ENCODE results near the gene BOD1L1.

The BOD1L1 gene

GRCh38 chr4:13537011-13537831 is 90.3 kb downstream of the BOD1L1 start:
- H3K36me3 ChIP-seq (ENCODE audit: control insufficient read depth in 4 of 4, insufficient read depth in 4 of 4, low read length in 3 of 4) = no peaks in the 10 kb centered on the region
- peak in 2 of 3 donors; percentile 85 to 90 for DNase-seq
- WGBS (ENCODE audit: insufficient coverage) = 5% methylated on average over 25 of the region's 34 CpGs
- POLR2A ChIA-PET = interaction anchor here (1.1 kb wide), 1 partner anchor 15 kb away, joined by 3 read pairs; no protein-coding TSS in a partner anchor
- H3K4me1 ChIP-seq (ENCODE audit: control extremely low read depth in 1 of 4, control insufficient read depth in 4 of 4, insufficient read depth in 4 of 4, low read length in 3 of 4) = peaks cover 5 to 24% (median 17%) of the 10 kb centered on the region in 4 experiments
- CTCF ChIA-PET = interaction anchor here (0.9 to 1.6 kb wide), 2 partner anchors 11 to 24 kb away, joined by 3 to 6 read pairs; no protein-coding TSS in a partner anchor
- H3K27ac ChIP-seq (ENCODE audit: insufficient read depth in 1 of 2, low read depth in 1 of 2, low read length in 2 of 2, poor library complexity in 1 of 2, severe bottlenecking in 2 of 2) = no peak overlapping the region
- H3K4me3 ChIP-seq (ENCODE audit: control insufficient read depth in 1 of 7, extremely low read depth in 1 of 7, insufficient read depth in 4 of 7, low read depth in 2 of 7, low read length in 6 of 7) = no peak overlapping the region
- H3K9me3 ChIP-seq (ENCODE audit: control extremely low read depth in 1 of 5, control insufficient read depth in 4 of 5, insufficient read depth in 2 of 5, low read depth in 1 of 5, low read length in 4 of 5) = peaks cover 0 to 10% (median 5%) of the 10 kb centered on the region in 5 experiments
- H3K27me3 ChIP-seq (replicated peaks in 2 of 5; ENCODE audit: control insufficient read depth in 4 of 5, insufficient read depth in 5 of 5, low read length in 4 of 5) = peaks cover 20 to 100% (median 76%) of the 10 kb centered on the region in 5 experiments

DNA sequence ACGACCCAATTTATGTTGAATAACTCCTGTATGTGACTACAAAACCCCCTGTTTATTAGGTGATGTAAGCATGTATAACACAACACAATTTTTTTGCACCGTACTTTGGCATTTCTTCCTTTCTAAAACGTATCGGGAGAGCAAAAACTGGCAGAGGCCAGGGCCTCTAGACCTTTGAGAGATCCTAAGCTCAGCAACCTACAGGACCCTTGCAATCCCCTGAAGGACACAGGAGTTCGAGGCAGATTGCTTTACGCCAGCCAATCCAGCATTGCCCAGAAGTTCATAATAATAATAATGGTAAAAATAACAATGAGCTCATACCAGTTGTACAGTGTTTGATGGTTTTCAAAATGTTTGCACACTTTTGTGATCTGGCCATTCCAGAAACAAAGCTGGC is 90.9 kb downstream of the BOD1L1 start:
- Histone ChIP-seq H3K27ac (ENCODE audit: insufficient read depth in 1 of 2, low read depth in 1 of 2, low read length in 2 of 2, poor library complexity in 1 of 2, severe bottlenecking in 2 of 2) (no peak overlapping the region), H3K27me3 (replicated peaks in 2 of 5; ENCODE audit: control insufficient read depth in 4 of 5, insufficient read depth in 5 of 5, low read length in 4 of 5) (peaks cover 20 to 100% (median 81%) of the 10 kb centered on the region in 5 experiments), H3K4me1 (ENCODE audit: control extremely low read depth in 1 of 4, control insufficient read depth in 4 of 4, insufficient read depth in 4 of 4, low read length in 3 of 4) (peaks cover 5 to 18% (median 11%) of the 10 kb centered on the region in 4 experiments), H3K36me3 (ENCODE audit: control insufficient read depth in 4 of 4, insufficient read depth in 4 of 4, low read length in 3 of 4) (no peaks in the 10 kb centered on the region), H3K4me3 (ENCODE audit: control insufficient read depth in 1 of 7, extremely low read depth in 1 of 7, insufficient read depth in 4 of 7, low read depth in 2 of 7, low read length in 6 of 7) (no peak overlapping the region), H3K9me3 (ENCODE audit: control extremely low read depth in 1 of 5, control insufficient read depth in 4 of 5, insufficient read depth in 2 of 5, low read depth in 1 of 5, low read length in 4 of 5) (peaks cover 0 to 10% (median 5%) of the 10 kb centered on the region in 5 experiments)
- WGBS (ENCODE audit: insufficient coverage) = no CpG with 5 or more reads among the region's 6 CpGs
- ChIA-PET POLR2A (interaction anchor here (1.1 kb wide), 1 partner anchor 15 kb away, joined by 3 read pairs; no protein-coding TSS in a partner anchor), CTCF (interaction anchor here (0.9 to 4.6 kb wide), 3 partner anchors 7 to 25 kb away, joined by 3 to 17 read pairs (median 6); partner anchors contain the start of gene NKX3-2)
- DNase-seq = no peak

- ChIA-PET CTCF (interaction anchor here (1.6 to 4.6 kb wide), 2 partner anchors 8 to 10 kb away, joined by 6 to 17 read pairs; partner anchors contain the start of gene NKX3-2), POLR2A (no interaction called here)
Observed at GRCh38 chr4:13535708-13536361, 91.7 kb downstream of the BOD1L1 start.

GRCh38 chr4:13535118-13535517 is 92.4 kb downstream of the BOD1L1 start:
- peaks cover 0 to 13% (median 5%) of the 10 kb centered on the region in 5 experiments for H3K9me3 ChIP-seq (ENCODE audit: control extremely low read depth in 1 of 5, control insufficient read depth in 4 of 5, insufficient read depth in 2 of 5, low read depth in 1 of 5, low read length in 4 of 5)
- no peaks in the 10 kb centered on the region for H3K36me3 ChIP-seq (ENCODE audit: control insufficient read depth in 4 of 4, insufficient read depth in 4 of 4, low read length in 3 of 4)
- peaks cover 25 to 100% (median 85%) of the 10 kb centered on the region in 5 experiments for H3K27me3 ChIP-seq (replicated peaks in 2 of 5; ENCODE audit: control insufficient read depth in 4 of 5, insufficient read depth in 5 of 5, low read length in 4 of 5)
- no peak overlapping the region for H3K4me3 ChIP-seq (ENCODE audit: control insufficient read depth in 1 of 7, extremely low read depth in 1 of 7, insufficient read depth in 4 of 7, low read depth in 2 of 7, low read length in 6 of 7)
- DNase-seq = no peak
- 5% methylated on average over 16 of the region's 18 CpGs for WGBS (ENCODE audit: insufficient coverage)
- ChIA-PET CTCF (interaction anchor here (1.4 to 4.6 kb wide), 2 partner anchors 9 to 11 kb away, joined by 5 to 17 read pairs; partner anchors contain the start of gene NKX3-2), POLR2A (interaction anchor here (0.6 kb wide), 1 partner anchor 381 kb away, joined by 3 read pairs; no protein-coding TSS in a partner anchor)
- H3K27ac ChIP-seq (ENCODE audit: insufficient read depth in 1 of 2, low read depth in 1 of 2, low read length in 2 of 2, poor library complexity in 1 of 2, severe bottlenecking in 2 of 2) = no peak overlapping the region
- H3K4me1 ChIP-seq (ENCODE audit: control extremely low read depth in 1 of 4, control insufficient read depth in 4 of 4, insufficient read depth in 4 of 4, low read length in 3 of 4) = peaks cover 5 to 26% (median 11%) of the 10 kb centered on the region in 4 experiments

More at GRCh38 chr4:13535708-13536361, 91.7 kb downstream of the BOD1L1 start:
- Histone ChIP-seq H3K4me1 (ENCODE audit: control extremely low read depth in 1 of 4, control insufficient read depth in 4 of 4, insufficient read depth in 4 of 4, low read length in 3 of 4) (peaks cover 5 to 26% (median 11%) of the 10 kb centered on the region in 4 experiments), H3K36me3 (ENCODE audit: control insufficient read depth in 4 of 4, insufficient read depth in 4 of 4, low read length in 3 of 4) (no peaks in the 10 kb centered on the region), H3K27ac (ENCODE audit: insufficient read depth in 1 of 2, low read depth in 1 of 2, low read length in 2 of 2, poor library complexity in 1 of 2, severe bottlenecking in 2 of 2) (no peak overlapping the region), H3K9me3 (ENCODE audit: control extremely low read depth in 1 of 5, control insufficient read depth in 4 of 5, insufficient read depth in 2 of 5, low read depth in 1 of 5, low read length in 4 of 5) (peaks cover 0 to 10% (median 5%) of the 10 kb centered on the region in 5 experiments), H3K4me3 (ENCODE audit: control insufficient read depth in 1 of 7, extremely low read depth in 1 of 7, insufficient read depth in 4 of 7, low read depth in 2 of 7, low read length in 6 of 7) (no peak overlapping the region), H3K27me3 (replicated peaks in 2 of 5; ENCODE audit: control insufficient read depth in 4 of 5, insufficient read depth in 5 of 5, low read length in 4 of 5) (peaks cover 25 to 100% (median 83%) of the 10 kb centered on the region in 5 experiments)
- WGBS (ENCODE audit: insufficient coverage) = 5% methylated on average over 39 of the region's 39 CpGs
- DNase-seq = peak in 1 of 3 donors; percentile 51

- ChIA-PET CTCF (interaction anchor here (1.4 to 4.6 kb wide), 2 partner anchors 9 to 10 kb away, joined by 5 to 17 read pairs; partner anchors contain the start of gene NKX3-2), POLR2A (interaction anchor here (0.6 kb wide), 1 partner anchor 380 kb away, joined by 3 read pairs; no protein-coding TSS in a partner anchor)
- Histone ChIP-seq H3K4me1 (ENCODE audit: control extremely low read depth in 1 of 4, control insufficient read depth in 4 of 4, insufficient read depth in 4 of 4, low read length in 3 of 4) (peaks cover 5 to 21% (median 11%) of the 10 kb centered on the region in 4 experiments), H3K4me3 (ENCODE audit: control insufficient read depth in 1 of 7, extremely low read depth in 1 of 7, insufficient read depth in 4 of 7, low read depth in 2 of 7, low read length in 6 of 7) (no peak overlapping the region), H3K27ac (ENCODE audit: insufficient read depth in 1 of 2, low read depth in 1 of 2, low read length in 2 of 2, poor library complexity in 1 of 2, severe bottlenecking in 2 of 2) (no peak overlapping the region), H3K9me3 (ENCODE audit: control extremely low read depth in 1 of 5, control insufficient read depth in 4 of 5, insufficient read depth in 2 of 5, low read depth in 1 of 5, low read length in 4 of 5) (peaks cover 0 to 13% (median 5%) of the 10 kb centered on the region in 5 experiments), H3K36me3 (ENCODE audit: control insufficient read depth in 4 of 4, insufficient read depth in 4 of 4, low read length in 3 of 4) (no peaks in the 10 kb centered on the region), H3K27me3 (replicated peaks in 2 of 5; ENCODE audit: control insufficient read depth in 4 of 5, insufficient read depth in 5 of 5, low read length in 4 of 5) (peaks cover 25 to 100% (median 84%) of the 10 kb centered on the region in 5 experiments)
- 9% methylated on average over 30 of the region's 32 CpGs for WGBS (ENCODE audit: insufficient coverage)
- DNase-seq = no peak
Observed at GRCh38 chr4:13534344-13535063, 93.0 kb downstream of the BOD1L1 start.

DNA sequence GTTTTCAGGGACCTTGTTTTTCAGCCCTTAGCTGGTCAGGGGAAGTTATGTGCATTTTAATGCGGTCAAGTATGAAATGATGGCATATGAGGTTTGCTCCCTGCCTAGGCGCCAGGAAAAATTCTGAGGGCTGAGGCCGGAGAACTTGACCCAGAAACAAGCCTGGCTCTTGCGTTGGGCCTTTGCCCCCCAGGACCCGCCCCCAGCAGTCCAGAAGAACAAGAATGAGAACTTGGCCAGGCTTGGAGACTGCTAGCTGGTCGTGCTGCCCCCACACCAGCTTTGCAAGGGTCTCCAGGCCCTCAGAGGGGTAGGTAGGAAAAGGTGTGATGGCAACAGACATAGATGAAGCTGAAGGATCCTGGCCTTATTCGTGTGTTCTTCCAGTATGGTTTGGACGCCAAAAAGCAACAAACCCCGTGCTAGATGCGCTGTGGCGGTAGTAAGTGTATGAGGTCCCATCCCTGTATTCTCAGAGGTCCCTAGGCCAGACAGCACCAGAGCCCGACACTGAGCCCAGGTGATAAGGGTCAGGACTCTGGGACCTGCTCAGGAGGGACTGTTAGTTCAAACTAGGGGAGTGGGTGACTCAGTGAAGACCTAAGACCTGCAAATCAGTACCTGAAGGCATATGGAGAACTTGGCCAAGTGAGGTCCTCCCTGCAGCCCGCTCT is 93.7 kb downstream of the BOD1L1 start:
- H3K4me3 ChIP-seq (ENCODE audit: control insufficient read depth in 1 of 7, extremely low read depth in 1 of 7, insufficient read depth in 4 of 7, low read depth in 2 of 7, low read length in 6 of 7) = no peak overlapping the region
- ChIA-PET POLR2A (no interaction called here), CTCF (interaction anchor here (1.4 to 4.6 kb wide), 3 partner anchors 10 to 681 kb away, joined by 3 to 17 read pairs (median 5); partner anchors contain the start of gene NKX3-2)
- peaks cover 0 to 13% (median 5%) of the 10 kb centered on the region in 5 experiments for H3K9me3 ChIP-seq (ENCODE audit: control extremely low read depth in 1 of 5, control insufficient read depth in 4 of 5, insufficient read depth in 2 of 5, low read depth in 1 of 5, low read length in 4 of 5)
- no peak for DNase-seq
- 10% methylated on average over 13 of the region's 13 CpGs for WGBS (ENCODE audit: insufficient coverage)
- no peaks in the 10 kb centered on the region for H3K36me3 ChIP-seq (ENCODE audit: control insufficient read depth in 4 of 4, insufficient read depth in 4 of 4, low read length in 3 of 4)
- H3K27ac ChIP-seq (ENCODE audit: insufficient read depth in 1 of 2, low read depth in 1 of 2, low read length in 2 of 2, poor library complexity in 1 of 2, severe bottlenecking in 2 of 2) = no peak overlapping the region
- peaks cover 5 to 26% (median 14%) of the 10 kb centered on the region in 4 experiments for H3K4me1 ChIP-seq (ENCODE audit: control extremely low read depth in 1 of 4, control insufficient read depth in 4 of 4, insufficient read depth in 4 of 4, low read length in 3 of 4)
- peaks cover 25 to 100% (median 84%) of the 10 kb centered on the region in 5 experiments for H3K27me3 ChIP-seq (replicated peaks in 2 of 5; ENCODE audit: control insufficient read depth in 4 of 5, insufficient read depth in 5 of 5, low read length in 4 of 5)
